H1 (cell line): ENCODE measurements around the gene ACTN4.

Source experiments
- CEBPB ChIP-seq: IDR thresholded peaks from 2 replicates; pipeline ENCODE4 v1.6.1; 2012; ENCODE audit warnings: low read depth, low read length
- CHD2 ChIP-seq: IDR thresholded peaks from 2 replicates; pipeline ENCODE4 v1.6.1; 2012; ENCODE audit warnings: low read length, improper control_type of control experiment
- CREB1 ChIP-seq: IDR thresholded peaks from 2 replicates; pipeline ENCODE4 v1.6.1; 2012; ENCODE audit warnings: inconsistent platforms
- EZH2 ChIP-seq: fragments of 200-600 bp; sonication (generic); IDR thresholded peaks from 2 replicates; pipeline ENCODE4 v1.7.1; 2012; ENCODE audit warnings: low read depth, mild to moderate bottlenecking, moderate library complexity, low read length, inconsistent platforms; ENCODE audit not compliant: severe bottlenecking
- FOSL1 ChIP-seq: IDR thresholded peaks from 2 replicates; pipeline ENCODE4 v1.6.1; 2011; ENCODE audit warnings: mild to moderate bottlenecking, low read depth, low read length, moderate library complexity; ENCODE audit not compliant: insufficient read depth
- JUN ChIP-seq: IDR thresholded peaks from 2 replicates; pipeline ENCODE4 v1.6.1; 2011; ENCODE audit warnings: low read depth, mild to moderate bottlenecking, improper control_type of control experiment, low read length
- JUND ChIP-seq: IDR thresholded peaks from 2 replicates; pipeline ENCODE4 v1.6.1; 2011; ENCODE audit warnings: mild to moderate bottlenecking, improper control_type of control experiment, low read length
- NRF1 ChIP-seq: IDR thresholded peaks from 2 replicates; pipeline ENCODE4 v1.6.1; 2011; ENCODE audit warnings: mild to moderate bottlenecking, low read depth, low read length, improper control_type of control experiment
- POLR2A ChIP-seq, 2 experiments: IDR thresholded peaks; 1 replicate in 1 of 2; 2 replicates in 1 of 2; pipeline ENCODE4 v1.6.1; 2011; ENCODE audit warnings: low read depth in 2 of 2, low read length in 2 of 2, mild to moderate bottlenecking in 2 of 2; ENCODE audit errors: control extremely low read depth in 1 of 2
- POLR2AphosphoS5 ChIP-seq: IDR thresholded peaks from 2 replicates; pipeline ENCODE4 v1.6.1; 2011; ENCODE audit warnings: low read depth, low read length
- RFX5 ChIP-seq: IDR thresholded peaks from 2 replicates; pipeline ENCODE4 v1.6.1; 2011; ENCODE audit warnings: low read depth, low read length, improper control_type of control experiment, borderline replicate concordance
- SP2 ChIP-seq: IDR thresholded peaks from 2 replicates; pipeline ENCODE4 v1.6.1; 2012; ENCODE audit warnings: mild to moderate bottlenecking, low read length, inconsistent platforms
- SRF ChIP-seq: IDR thresholded peaks from 2 replicates; pipeline ENCODE4 v1.6.1; 2011; ENCODE audit warnings: mild to moderate bottlenecking, low read depth, low read length, moderate library complexity
- TF ChIP-seq, protein P1 (sequence below), 3 experiments: IDR thresholded peaks; 1 replicate in 2 of 3; 2 replicates in 1 of 3; pipeline versions ENCODE4 v1.5.1 to v1.6.1; 2011; ENCODE audit warnings: low read length in 3 of 3, mild to moderate bottlenecking in 3 of 3, inconsistent platforms in 2 of 3, low read depth in 1 of 3, moderate library complexity in 1 of 3; ENCODE audit not compliant: insufficient read depth in 1 of 3; ENCODE audit errors: control extremely low read depth in 1 of 3

DNA sequence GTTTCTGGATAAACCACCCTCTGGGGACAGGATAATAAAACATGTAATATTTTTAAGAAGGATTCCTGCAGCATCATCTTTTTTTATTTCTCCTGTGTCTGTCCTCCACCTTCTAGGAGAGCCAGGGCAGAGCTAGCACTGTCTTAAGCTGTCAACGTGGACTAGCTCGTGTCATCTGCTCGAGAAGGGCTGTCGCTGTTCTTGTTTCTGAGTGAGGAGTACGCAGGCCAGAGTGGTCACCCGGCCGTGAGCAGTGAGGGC is 83.0 kb downstream of the ACTN4 start:
- TF ChIP-seq CEBPB = no peak
- no peak for TF ChIP-seq POLR2A (IDR thresholded peaks at IDR 0.05; ENCODE audit: control extremely low read depth in 1 of 2, low read depth in 2 of 2, low read length in 2 of 2)
- no peak for TF ChIP-seq EZH2
- no peak for TF ChIP-seq FOSL1
- TF ChIP-seq NRF1 = no peak
- TF ChIP-seq JUND = no peak
- TF ChIP-seq POLR2AphosphoS5 = no peak
- TF ChIP-seq SRF = no peak
- TF ChIP-seq SP2 = no peak
- TF ChIP-seq, protein P1, sequence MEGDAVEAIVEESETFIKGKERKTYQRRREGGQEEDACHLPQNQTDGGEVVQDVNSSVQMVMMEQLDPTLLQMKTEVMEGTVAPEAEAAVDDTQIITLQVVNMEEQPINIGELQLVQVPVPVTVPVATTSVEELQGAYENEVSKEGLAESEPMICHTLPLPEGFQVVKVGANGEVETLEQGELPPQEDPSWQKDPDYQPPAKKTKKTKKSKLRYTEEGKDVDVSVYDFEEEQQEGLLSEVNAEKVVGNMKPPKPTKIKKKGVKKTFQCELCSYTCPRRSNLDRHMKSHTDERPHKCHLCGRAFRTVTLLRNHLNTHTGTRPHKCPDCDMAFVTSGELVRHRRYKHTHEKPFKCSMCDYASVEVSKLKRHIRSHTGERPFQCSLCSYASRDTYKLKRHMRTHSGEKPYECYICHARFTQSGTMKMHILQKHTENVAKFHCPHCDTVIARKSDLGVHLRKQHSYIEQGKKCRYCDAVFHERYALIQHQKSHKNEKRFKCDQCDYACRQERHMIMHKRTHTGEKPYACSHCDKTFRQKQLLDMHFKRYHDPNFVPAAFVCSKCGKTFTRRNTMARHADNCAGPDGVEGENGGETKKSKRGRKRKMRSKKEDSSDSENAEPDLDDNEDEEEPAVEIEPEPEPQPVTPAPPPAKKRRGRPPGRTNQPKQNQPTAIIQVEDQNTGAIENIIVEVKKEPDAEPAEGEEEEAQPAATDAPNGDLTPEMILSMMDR (IDR thresholded peaks at IDR 0.05; ENCODE audit: control extremely low read depth in 1 of 3, insufficient read depth in 1 of 3, low read depth in 1 of 3, low read length in 3 of 3) = no peak
- no peak for TF ChIP-seq CREB1
- TF ChIP-seq RFX5 = no peak
- TF ChIP-seq JUN = no peak
- no peak for TF ChIP-seq CHD2
